NCI-H82 treated with DMSO at 0.1 percent for 48 hours (cell line): ENCODE data around the gene PPP1R8.
"Not testable (repeated sequence)": the region's sequence is repeated elsewhere in the genome, so short reads cannot be mapped to it uniquely, and the experiment has no call there.

Source experiments
- DNase-seq: peaks from one replicate; lab custom pipeline; 2025; ENCODE audit not compliant: unreplicated experiment; lab: John Stamatoyannopoulos, UW

PPP1R8 gene

GRCh38 chr1:27830621-27831440 is at the start of gene PPP1R8:
PPP1R8 (plus strand) TSS chr1:27830782; CDS start chr1:27830836, 54 bp downstream.
- DNase-seq: peak; percentile 93

- no peak for DNase-seq
Measured at GRCh38 chr1:27782950-27783349, 47.6 kb upstream of the PPP1R8 start.

- no peak for DNase-seq
Measured at GRCh38 chr1:27784700-27785099, 45.9 kb upstream of the PPP1R8 start.

GRCh38 chr1:27785781-27786455 is 44.7 kb upstream of the PPP1R8 start:
- no peak for DNase-seq

DNA sequence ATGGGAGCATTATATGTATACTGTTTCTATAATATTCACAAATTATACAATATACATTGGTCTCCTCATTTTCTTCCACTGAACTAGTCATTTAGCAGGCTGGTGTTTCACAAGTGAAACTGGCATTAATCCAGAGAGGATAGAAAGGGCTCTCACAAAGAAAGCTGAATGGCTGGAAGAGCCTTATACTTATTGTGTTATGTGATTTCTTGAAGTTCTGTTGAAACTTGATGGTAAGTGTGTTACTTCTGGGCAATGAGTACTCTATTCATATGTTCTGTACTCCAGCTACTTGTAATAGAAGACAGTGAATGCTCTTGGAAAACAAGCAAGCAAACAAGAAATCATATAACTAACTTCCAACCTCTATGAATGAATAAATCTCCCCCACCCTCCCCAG is 42.7 kb upstream of the PPP1R8 start:
- no peak for DNase-seq

DNA sequence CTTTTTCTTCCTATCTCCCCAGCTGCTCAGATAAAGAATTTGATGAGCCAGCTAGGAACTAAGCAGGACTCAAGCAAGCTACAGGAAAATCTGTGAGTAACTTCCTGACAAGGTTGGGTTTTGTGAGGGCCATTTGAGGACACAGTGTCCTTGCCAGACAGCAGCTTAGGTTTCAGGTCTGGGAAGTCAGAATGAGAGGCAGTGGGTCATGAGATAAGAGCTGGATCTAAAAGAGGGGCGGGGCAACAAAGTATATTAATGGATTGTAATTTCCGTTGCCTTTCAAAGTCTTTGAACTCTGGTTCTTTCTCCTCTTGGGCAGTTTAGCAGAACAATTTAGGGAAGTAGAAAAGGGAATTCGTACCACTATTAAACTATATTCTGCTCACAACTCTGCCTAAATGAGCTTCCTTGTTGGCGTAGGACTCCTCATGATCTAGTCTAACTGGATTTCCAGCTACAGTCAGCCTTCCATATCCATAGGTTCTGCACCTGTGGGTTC is 41.0 kb upstream of the PPP1R8 start:
- DNase-seq: no peak

DNA sequence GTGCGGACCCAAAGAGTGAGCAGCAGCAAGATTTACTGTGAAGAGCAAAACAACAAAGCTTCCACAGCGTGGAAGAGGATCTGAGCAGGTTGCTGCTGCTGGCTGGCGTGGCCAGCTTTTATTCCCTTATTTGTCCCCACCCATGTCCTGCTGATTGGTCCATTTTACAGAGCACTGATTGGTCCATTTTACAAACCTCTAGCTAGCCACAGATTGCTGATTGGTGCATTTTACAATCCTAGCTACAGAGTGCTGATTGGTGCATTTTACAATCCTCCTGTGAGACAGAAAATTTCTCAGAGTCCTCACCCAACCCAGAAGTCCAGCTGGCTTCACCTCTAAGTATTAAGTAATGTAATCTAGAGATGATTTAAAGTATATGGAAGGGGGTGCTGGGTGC is 40.3 kb upstream of the PPP1R8 start:
- not testable (repeated sequence) for DNase-seq

GRCh38 chr1:27795601-27796000 is 35.0 kb upstream of the PPP1R8 start:
- no peak for DNase-seq

- no peak for DNase-seq
Measured at GRCh38 chr1:27804791-27805190, 25.8 kb upstream of the PPP1R8 start.

DNA sequence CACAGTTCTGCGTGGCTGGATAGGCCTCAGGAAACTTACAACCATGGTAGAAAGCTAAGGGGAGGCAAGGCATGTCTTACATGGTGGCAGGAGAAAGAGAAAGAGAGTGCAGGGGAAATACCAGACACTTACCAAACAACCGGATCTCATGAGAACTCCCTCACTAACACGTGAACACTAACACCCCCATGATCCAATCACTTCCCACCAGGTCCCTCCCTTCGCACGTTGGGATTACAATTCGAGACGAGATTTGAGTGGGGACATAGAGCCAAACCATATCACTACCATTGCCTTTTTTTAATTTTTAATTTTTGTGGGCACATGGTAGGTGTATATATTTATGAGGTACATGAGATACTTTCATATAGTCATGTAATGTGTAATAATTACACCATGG is 23.8 kb upstream of the PPP1R8 start:
- no peak for DNase-seq

DNA sequence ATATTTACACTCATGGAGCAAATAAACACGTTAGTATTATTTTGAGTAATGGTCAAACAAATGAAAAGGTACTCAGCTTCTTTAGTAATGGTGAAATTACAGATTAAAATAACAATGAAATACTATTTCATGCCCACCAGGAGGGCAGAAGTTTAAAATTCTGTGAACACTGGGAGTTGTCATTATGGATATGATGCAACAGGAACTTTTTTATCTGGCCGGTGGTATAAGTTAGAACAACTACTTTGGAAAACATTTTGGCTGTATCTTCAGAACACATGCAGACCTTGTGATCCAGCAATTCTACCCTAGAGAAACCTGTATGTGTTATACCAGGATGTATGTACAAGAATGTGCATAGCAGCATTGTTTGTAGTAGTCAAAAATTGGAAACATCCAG is 23.2 kb upstream of the PPP1R8 start:
- DNase-seq: no peak

GRCh38 chr1:27808131-27808530 is 22.5 kb upstream of the PPP1R8 start:
- not testable (repeated sequence) for DNase-seq

DNA sequence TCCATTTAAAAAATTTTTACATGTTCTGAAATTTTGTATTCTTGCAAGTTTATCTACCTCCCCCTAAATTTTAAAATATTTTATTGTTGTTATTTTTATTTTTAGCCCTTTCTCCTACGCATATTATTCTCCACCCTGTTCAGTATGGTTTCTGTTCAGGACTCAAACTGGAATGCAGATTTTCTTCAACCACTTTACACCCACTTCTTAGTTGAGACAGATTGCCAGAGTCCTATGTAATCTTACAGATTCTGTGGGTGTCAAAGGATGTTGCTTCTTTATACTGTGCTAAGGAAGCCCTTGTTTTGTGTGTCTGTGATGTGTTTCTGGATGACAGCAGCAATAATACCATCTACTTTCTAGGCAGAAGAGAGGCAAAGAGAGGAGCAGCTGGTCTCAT is 20.7 kb upstream of the PPP1R8 start:
- no peak for DNase-seq

DNA sequence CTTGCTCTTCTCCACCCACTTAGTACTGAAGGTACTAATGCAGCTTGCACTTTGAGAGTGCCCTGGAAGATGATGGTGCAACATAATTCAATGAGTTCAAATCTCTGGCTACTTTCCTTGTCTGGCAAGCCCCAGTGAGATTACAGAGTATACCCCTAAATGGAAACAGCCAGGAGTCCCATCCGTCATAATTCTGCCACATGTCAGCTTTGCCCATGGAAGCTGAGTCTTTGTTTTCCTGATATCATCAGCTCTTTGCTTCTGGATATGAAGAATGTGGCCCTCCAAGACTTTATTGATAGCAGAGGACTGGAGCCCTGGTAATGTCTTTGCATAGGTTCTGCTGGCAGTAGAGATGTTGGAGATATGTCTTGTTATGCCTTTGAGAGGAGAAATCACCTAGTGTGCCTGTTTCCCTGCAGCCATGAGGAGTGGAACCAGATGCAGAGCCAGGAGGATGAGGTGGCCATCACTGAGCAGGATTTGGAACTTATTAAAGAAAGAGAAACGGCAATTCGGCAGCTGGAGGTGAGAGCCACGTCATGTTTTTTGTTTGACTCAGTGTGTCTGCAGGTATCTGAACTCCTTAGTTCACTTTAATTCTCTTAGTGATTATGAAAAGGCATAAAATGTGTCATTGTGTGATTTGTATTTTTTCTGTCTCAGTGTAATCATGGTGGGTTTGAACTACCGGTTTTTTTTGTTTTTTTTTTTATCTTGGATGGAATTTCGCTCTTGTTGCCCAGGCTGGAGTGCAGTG is 18.7 kb upstream of the PPP1R8 start:
- DNase-seq: no peak

- DNase-seq: no peak
Measured at GRCh38 chr1:27816921-27817630, 13.5 kb upstream of the PPP1R8 start.

DNA sequence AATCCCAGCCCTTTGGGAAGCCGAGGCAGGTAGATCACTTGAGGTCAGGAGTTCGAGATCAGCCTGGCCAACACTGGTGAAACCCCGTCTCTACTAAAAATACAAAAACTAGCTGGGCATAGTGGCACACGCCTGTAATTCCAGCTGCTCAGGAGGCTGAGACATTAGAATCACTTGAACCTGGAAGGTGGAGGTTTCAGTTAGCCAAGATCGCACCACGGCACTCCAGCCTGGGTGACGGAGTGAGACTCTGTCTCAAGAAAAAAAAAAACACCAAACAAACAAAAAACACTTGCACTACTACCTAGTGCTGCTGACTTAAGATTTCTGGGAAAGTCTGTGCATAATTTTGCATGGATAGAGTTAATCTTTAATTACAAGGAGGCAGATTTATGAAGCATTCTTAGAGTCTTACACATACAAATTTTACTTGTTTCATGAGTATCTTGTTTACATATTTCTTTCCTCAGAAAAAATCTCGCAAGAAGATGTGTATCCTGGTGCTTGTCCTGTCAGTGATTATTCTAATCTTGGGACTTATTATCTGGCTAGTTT is 8.7 kb upstream of the PPP1R8 start:
- no peak for DNase-seq

DNA sequence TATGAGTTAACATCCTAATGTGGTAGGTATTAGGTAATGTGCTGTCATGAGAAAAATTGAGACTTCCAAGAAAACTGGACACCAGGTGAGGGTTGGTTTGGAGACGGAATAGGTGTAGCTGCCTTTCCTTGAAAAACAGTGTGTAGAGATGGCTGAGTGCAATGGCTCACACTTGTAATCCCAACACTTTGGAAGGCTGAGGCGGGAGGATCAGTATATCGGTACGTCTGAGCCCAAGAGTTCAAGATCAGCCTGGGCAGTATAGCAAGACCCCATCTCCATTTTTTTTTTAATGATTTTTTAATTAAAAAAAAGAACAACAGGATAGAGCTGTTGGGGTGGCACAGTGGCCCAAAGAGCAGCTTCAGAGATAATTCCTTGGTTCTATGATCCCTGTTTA is 6.8 kb upstream of the PPP1R8 start:
- DNase-seq: no peak

GRCh38 chr1:27824411-27824810 is 6.2 kb upstream of the PPP1R8 start:
- DNase-seq: no peak

- DNase-seq: not testable (repeated sequence)
Measured at GRCh38 chr1:27829339-27829960, 1.1 kb upstream of the PPP1R8 start.
